ENCODE results near the gene CDC26.
"Not testable (repeated sequence)": the region's sequence is repeated elsewhere in the genome, so short reads cannot be mapped to it uniquely, and the experiment has no call there.

The CDC26 gene

DNA sequence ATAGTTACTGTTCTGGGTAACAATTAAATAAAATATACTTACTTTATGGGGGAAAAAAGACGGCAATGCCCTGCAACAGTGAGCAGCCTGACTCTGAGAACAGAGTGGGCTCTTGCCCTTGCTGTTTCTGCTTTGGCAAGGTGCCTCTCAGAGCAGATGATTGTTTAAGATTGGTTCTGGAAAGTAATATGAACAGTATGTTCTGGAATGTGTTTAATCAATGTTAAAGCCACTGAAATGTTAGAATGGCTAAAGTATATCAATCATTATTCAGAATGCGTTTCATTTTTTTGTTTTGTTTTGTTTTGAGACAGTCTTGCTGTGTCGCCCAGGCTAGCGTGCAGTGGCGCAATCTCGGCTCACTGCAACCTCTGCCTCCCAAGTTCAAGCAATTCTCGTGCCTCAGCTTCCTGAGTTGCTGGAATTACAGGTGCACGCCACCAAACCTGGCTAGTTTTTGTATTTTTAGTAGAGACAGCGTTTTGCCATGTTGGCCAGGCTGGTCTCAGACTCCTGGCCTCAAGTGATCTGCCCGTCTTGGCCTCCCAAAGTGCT is 39.6 kb downstream of the CDC26 start:
- not testable (repeated sequence) for DNase-seq

- DNase-seq = no peak
Measured at GRCh38 chr9:113231701-113232100, 43.7 kb downstream of the CDC26 start.

GRCh38 chr9:113228130-113228665 is 47.2 kb downstream of the CDC26 start:
- no peak for DNase-seq

- DNase-seq = no peak
Measured at GRCh38 chr9:113227436-113227835, 47.9 kb downstream of the CDC26 start.

GRCh38 chr9:113223963-113224362 is 51.4 kb downstream of the CDC26 start:
- DNase-seq = no peak

GRCh38 chr9:113222482-113222841 is 52.9 kb downstream of the CDC26 start:
- no peak for DNase-seq

DNA sequence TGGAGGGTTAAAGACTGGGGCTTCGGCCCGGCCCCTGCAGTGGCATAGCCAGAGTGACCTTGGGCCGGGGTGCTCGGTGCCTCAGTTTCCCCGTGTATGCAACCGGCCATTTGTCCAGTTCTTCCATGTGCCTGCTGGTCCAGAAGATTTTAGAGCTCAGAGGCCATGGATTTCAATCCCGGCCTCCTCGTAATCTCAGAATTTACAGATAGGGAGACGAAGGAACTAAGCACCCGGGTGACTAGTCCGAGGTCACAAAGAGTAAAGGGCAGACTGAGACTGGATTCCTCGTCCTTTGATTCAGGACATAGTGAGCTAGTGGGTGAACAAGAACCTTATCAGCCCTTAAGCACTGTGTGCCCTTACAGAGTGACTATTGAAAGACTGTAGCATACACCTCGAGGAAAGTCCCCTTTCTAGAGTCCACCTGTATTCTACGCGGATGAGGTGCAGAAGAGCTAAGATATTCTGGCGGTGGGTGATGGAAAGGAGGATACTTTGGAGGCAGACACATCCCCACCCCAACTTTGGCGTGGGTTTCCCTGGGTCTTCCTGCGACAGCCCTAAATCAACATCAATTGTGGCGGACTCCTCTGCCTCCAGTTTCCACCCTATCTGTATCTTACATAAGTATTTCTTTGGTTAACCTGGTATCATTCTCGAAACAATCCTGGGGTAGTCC is 53.4 kb downstream of the CDC26 start:
- DNase-seq = no peak

DNA sequence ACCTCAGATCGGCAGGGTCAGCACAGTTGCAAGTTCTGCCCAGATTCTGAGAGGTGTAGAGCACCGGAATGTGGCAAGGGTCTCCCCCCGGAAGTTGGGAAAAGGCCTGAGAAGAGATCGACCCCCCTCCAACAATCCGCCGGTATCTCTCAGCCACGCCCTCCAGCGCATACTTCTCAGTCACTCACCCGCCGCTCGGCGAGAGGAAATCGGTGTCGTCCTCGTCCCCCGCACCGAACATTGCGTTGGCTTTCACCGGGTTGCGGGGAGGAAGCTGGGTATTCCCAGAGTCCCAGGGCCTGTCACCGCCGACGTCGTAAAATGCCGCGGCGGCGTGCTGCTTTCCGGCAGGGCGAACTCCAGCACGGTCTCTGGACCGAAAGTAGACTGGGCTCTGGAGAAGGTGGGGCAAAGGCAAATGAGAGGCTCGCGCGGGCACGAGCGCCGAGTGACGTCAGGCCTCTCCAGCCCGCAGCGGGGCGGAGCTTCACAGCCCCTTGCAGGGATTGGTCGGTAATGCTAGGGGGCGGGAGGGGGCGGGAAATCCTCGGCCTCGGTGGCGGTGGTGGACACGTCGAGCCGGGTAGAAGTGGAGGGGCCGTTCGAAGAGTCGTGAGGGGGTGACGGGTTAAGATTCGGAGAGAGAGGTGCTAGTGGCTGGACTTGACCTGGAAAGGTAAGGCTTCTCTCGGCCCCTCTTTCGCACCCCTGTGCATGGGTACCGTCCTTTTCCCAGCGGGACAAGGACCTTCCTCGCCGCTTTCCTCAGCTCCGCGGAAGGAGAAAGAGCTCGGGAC is 54.2 kb downstream of the CDC26 start, which contains the start of the genes FKBP15 and SLC31A1:
TSS of gene FKBP15 (minus strand) at position 275 of the 797 bp plus-strand sequence. CDS start at position 241, 34 bp downstream.
TSS of gene SLC31A1 (plus strand) at position 542 of the 797 bp plus-strand sequence. CDS start 34,605 bp downstream, outside the sequence.
- peak; percentile 95 for DNase-seq

DNA sequence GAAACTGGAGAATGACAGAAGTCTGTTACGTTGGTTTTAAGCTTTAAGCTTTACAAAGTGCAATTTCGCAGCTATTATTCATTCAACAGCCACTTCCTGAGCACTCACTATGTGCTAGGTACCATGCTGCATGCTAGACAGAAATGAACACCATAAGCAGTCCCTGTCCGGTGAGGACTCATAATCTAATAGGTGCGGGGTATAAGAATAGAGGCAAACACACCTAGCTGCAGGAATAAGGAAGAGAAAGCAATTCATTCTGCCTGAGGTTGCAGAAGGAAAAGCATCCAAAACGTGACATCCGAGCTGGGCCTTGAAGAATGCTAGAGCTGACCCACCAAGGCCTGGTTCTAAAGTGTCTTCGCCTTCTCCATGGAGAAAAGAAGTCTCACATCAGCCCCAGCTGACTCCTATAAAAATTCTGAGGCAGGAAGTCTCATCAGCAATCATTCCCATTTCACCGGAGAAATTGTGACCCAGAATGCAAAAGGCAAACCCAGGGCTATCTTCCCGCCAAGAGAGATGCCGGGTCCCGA is 54.8 kb downstream of the CDC26 start:
- DNase-seq = no peak

DNA sequence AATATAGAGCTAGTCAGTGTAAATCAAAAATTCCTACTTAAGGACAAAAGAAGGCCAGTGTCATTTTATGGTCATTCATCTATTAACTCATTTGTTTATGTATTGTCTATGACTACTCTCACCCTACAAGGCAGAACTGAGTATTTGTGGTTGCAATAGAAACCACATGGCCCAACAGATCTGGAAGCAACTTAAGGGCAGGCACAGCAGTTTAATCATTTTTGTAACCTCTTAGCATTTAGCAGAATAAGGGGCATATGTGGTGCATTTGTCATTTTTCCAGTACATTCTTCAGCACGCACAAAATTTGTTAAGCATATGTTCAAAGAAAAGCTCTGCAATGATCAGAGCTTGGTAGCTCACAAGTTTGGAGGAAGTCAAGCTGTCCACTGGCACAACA is 55.4 kb downstream of the CDC26 start:
- no peak for DNase-seq

GRCh38 chr9:113219186-113219936 is 56.0 kb downstream of the CDC26 start:
- DNase-seq = no peak

Data from activated CD4-positive, alpha-beta T cell treated with anti-CD3 and anti-CD28 coated beads, Interleukin-2, amount 50 U/mL, for 1 hour (primary cell).